ENCODE measurements around the gene RWDD1. TPM values are rescaled to one million over a fixed set of nuclear protein-coding genes. Genes with fewer than 3 reads are reported as not detected.
A peak's percentile ranks its signal among the peaks of the same experiment; 100 is the strongest.

Gene RWDD1
- total and polyA plus RNA-seq, 2 of the 13 experiments (the other 11 are each of a cell fraction or from before 2014, with no cell fraction given): 27.4 to 67.1 TPM

DNA sequence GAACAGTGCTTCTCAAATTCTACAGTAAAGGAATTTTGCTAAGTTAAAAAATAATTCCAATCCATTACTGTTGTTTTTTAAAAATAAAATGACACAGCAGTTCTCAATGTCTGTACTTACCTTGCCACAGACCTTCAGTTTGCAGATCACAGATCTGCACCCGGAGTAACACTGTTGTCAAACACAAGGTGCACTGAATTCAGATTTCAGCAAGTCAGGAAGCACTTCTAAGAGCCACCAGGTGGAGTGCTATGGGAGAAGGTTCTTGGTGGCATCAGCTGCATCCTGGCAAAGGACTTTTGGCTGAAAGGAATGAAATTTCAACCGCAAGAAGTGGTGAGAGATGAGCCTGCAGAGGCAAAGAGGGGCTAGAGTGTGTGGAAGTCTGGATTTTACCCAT is 62.4 kb downstream of the RWDD1 start:
- Histone ChIP-seq H3K27ac (ENCODE audit: extremely low read length, insufficient read depth, low read length) (peak overlapping the region; percentile 83), H3K36me3 (replicated peaks in 1 of 2; ENCODE audit: control insufficient read depth in 1 of 2, insufficient read depth in 2 of 2, low read length in 2 of 2) (peaks cover 2 to 7% of the 10 kb centered on the region in 2 experiments; a peak in 3 of 5 replicates), H3K9me3 (ENCODE audit: low read length) (no peaks in the 10 kb centered on the region), H2AFZ (ENCODE audit: low read length) (no peak overlapping the region), H4K20me1 (ENCODE audit: insufficient read depth, low read length) (no peaks in the 10 kb centered on the region), H3K9ac (ENCODE audit: insufficient read depth, low read depth, low read length) (no peak overlapping the region; the same call in 1 of the 2 replicates), H3K4me3 (replicated peaks in 1 of 3; ENCODE audit: insufficient read depth in 1 of 3, low read depth in 2 of 3, low read length in 3 of 3) (no peak overlapping the region), H3K4me2 (ENCODE audit: low read depth, low read length) (peak overlapping the region; percentile 18), H3K27me3 (ENCODE audit: control insufficient read depth in 1 of 2, insufficient read depth in 2 of 2, low read length in 2 of 2) (no peaks in the 10 kb centered on the region), H3K4me1 (ENCODE audit: insufficient read depth, low read length) (peaks cover 51% of the 10 kb centered on the region), H3K79me2 (ENCODE audit: insufficient read depth, low read length) (no peaks in the 10 kb centered on the region)
- ChIA-PET POLR2A (interaction anchor here (1.6 kb wide), 1 partner anchor 63 kb away, joined by 4 read pairs; the partner anchor contains the start of gene RWDD1), CTCF (ENCODE audit: low intra/inter-chr PET ratio, low total read pairs) (interaction anchor here (2.3 kb wide), 1 partner anchor 12 kb away, joined by 10 read pairs; no protein-coding TSS in a partner anchor)
- peak; percentile 78 for DNase-seq (ENCODE audit: low spot score)
- intact Hi-C loops (cut with micrococcal nuclease; ENCODE audit: unreplicated experiment): loop anchor here (5.0 kb wide), 2 partner anchors 34 to 356 kb away; partner anchors contain the start of genes TSPYL1 and ZUP1
- no TSS peak for BruUV-seq (replicated peaks)
- FAIRE-seq: peak; percentile 72
- in situ Hi-C loops (cut with HindIII; ENCODE audit: extremely low pct_ligation_motif_present, low pct_unique_long_range_greater_than_20kb): no loop called here
- 50% methylated on average over 2 of the region's 2 CpGs for WGBS (ENCODE audit: low lambda C conversion rate)
- ATAC-seq: peak; percentile 64
- TF ChIP-seq ZNF792 (CRISPR knock-in tag; IDR thresholded peaks at IDR 0.05): no peak
- TF ChIP-seq POLR2AphosphoS5 (IDR thresholded peaks at IDR 0.05; ENCODE audit: low read depth, low read length): no peak
- TF ChIP-seq DBP (CRISPR knock-in tag; IDR thresholded peaks at IDR 0.05; ENCODE audit: not compliant biosample characterization): no peak
- TF ChIP-seq EZH2 (conservative IDR thresholded peaks at IDR 0.05; ENCODE audit: low read depth, low read length): no peak
- TF ChIP-seq, protein P1, sequence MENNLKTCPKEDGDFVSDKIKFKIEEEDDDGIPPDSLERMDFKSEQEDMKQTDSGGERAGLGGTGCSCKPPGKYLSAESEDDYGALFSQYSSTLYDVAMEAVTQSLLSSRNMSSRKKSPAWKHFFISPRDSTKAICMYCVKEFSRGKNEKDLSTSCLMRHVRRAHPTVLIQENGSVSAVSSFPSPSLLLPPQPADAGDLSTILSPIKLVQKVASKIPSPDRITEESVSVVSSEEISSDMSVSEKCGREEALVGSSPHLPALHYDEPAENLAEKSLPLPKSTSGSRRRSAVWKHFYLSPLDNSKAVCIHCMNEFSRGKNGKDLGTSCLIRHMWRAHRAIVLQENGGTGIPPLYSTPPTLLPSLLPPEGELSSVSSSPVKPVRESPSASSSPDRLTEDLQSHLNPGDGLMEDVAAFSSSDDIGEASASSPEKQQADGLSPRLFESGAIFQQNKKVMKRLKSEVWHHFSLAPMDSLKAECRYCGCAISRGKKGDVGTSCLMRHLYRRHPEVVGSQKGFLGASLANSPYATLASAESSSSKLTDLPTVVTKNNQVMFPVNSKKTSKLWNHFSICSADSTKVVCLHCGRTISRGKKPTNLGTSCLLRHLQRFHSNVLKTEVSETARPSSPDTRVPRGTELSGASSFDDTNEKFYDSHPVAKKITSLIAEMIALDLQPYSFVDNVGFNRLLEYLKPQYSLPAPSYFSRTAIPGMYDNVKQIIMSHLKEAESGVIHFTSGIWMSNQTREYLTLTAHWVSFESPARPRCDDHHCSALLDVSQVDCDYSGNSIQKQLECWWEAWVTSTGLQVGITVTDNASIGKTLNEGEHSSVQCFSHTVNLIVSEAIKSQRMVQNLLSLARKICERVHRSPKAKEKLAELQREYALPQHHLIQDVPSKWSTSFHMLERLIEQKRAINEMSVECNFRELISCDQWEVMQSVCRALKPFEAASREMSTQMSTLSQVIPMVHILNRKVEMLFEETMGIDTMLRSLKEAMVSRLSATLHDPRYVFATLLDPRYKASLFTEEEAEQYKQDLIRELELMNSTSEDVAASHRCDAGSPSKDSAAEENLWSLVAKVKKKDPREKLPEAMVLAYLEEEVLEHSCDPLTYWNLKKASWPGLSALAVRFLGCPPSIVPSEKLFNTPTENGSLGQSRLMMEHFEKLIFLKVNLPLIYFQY (CRISPR knock-in tag; IDR thresholded peaks at IDR 0.05; ENCODE audit: borderline replicate concordance): 0 out of 2 replicates have a peak, but pooled peaks have one; percentile 15
- peak; percentile 25 for TF ChIP-seq ASH2L (IDR thresholded peaks at IDR 0.05; ENCODE audit: insufficient read length, low read depth, low read length)
- TF ChIP-seq NONO (IDR thresholded peaks at IDR 0.05): no peak
- 0 out of 2 replicates have a peak, but pooled peaks have one; percentile 40 for TF ChIP-seq NONO (CRISPR knock-in tag; conservative IDR thresholded peaks at IDR 0.05)
- TF ChIP-seq GATAD1 (CRISPR knock-in tag; IDR thresholded peaks at IDR 0.05): no peak
- TF ChIP-seq THAP8 (CRISPR knock-in tag; IDR thresholded peaks at IDR 0.05; ENCODE audit: borderline replicate concordance): no peak
- no peak for TF ChIP-seq NCOA5 (CRISPR knock-in tag; IDR thresholded peaks at IDR 0.05)
- no peak for TF ChIP-seq EEA1 (CRISPR knock-in tag; IDR thresholded peaks at IDR 0.05; ENCODE audit: borderline replicate concordance)
- TF ChIP-seq IKZF1 (IDR thresholded peaks at IDR 0.05): no peak
- TF ChIP-seq MYC (CRISPR knock-in tag; IDR thresholded peaks at IDR 0.05; ENCODE audit: borderline replicate concordance): no peak
- TF ChIP-seq FOXC1 (CRISPR knock-in tag; IDR thresholded peaks at IDR 0.05; ENCODE audit: borderline replicate concordance): no peak
- no peak for TF ChIP-seq POLR2A (IDR thresholded peaks at IDR 0.05; ENCODE audit: insufficient read depth in 1 of 2, low read depth in 2 of 2, low read length in 2 of 2)

All from HepG2 (cell line).